Frontal cortex (tissue), 4 donors: ENCODE data around the gene ASB2. TPM values are rescaled to one million over a fixed set of nuclear protein-coding genes. Genes with fewer than 3 reads are reported as not detected.

Source experiments
- DNase-seq, 2 donors: peaks; one replicate each; pipeline ENCODE4 v3.0.0; 2012; ENCODE audit warnings: low spot score in 2 of 2
- FAIRE-seq: peaks from 2 replicates; lab custom pipeline; 2012; peaks lifted over from hg19 to GRCh38; lab: Jason Lieb, UNC
- small RNA-seq: library from RNA; depleted of rRNA; stranded (forward); fragments of <200 nt; gene quantifications from one replicate; pipeline ENCODE3, GENCODE V24; 2014
- total RNA-seq: library from RNA; depleted of rRNA; stranded (reverse); fragments of >200 nt; gene quantifications from one replicate; pipeline ENCODE4 v1.2.3, GENCODE V29; 2014
- donor health status: control.
- donor health status: control.
- donor health status: control.

Gene ASB2
- total RNA-seq, 1 donor from 2014 or later: under 0.01 TPM

DNA sequence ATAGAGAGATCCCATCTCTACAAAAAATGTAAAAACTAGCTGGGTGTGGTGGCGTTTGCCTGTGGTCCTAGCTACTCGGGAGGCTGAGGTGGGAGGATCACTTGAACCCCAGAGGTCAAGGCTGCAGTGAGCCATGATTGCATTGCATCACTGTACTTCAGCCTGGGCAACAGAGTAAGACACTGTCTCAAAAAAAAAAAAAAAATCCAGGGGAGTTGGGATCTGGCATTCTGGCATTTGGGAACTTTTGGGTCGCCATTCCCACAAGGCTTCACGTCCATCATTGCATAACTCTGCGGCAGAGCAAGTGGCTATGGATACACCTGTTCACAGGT is 83.9 kb downstream of the ASB2 start:
- no peak for DNase-seq
- FAIRE-seq: no peak

GRCh38 chr14:93891756-93892504 is 84.4 kb downstream of the ASB2 start:
- FAIRE-seq: no peak
- no peak for DNase-seq

GRCh38 chr14:93889739-93890483 is 86.5 kb downstream of the ASB2 start:
- FAIRE-seq (no peak), DNase-seq (no peak)

DNA sequence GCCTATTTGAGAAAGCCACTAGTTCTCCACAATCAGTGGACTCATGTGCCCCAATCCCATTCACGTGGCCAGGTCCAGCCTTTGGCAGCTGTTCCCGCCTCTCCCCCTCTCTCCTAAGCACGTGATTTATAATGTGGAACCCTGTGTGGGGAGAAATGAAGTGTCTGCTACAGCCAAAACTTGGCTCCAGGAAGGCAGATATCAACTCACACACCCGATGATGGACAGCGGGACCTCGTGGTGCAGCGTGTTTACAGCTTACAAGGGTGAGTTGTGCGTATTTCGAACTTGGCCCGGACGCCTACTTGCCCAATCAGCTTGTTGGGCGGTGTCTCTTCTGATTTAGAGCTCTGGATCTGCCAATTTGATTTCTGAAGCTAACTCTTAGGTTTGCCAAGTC is 87.4 kb downstream of the ASB2 start:
- FAIRE-seq (no peak), DNase-seq (no peak)

DNA sequence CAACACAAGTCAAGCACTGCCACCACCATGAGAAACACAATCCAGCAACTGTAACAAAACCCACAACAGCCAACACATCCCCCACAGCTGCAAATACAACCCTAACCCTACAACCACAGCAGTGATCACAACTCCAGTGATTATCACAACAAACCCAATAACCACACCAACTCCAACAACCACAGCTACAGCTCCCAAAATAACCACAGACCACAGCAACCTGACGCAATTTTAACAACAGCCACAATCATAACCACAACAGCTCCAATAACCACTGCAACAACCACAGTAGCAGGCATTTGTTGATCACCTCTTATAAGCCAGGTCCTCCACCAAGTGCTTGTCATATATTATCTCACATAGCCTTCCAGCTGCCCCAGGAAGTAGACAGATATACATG is 91.4 kb downstream of the ASB2 start:
- FAIRE-seq (no peak), DNase-seq (no peak)

Small RNAs within 50 kb of the gene (small RNA-seq; reads per million reads assigned to genes)
- not detected for gene MIR4506

Other genes starting within 250 kb of the ASB2 start
- under 0.01 TPM for gene PRIMA1, start 188.1 kb downstream of the ASB2 start, total RNA-seq
- gene FAM181A, start 49.2 kb downstream of the ASB2 start, total RNA-seq: 2.4 TPM
- not detected for gene CCDC197, start 20.7 kb upstream of the ASB2 start, total RNA-seq
- gene OTUB2, start 49.8 kb upstream of the ASB2 start, total RNA-seq: 4.9 TPM
- gene DDX24, start 104.6 kb upstream of the ASB2 start, total RNA-seq: 112 TPM
- 7.3 TPM for gene IFI27L1, start 104.7 kb upstream of the ASB2 start, total RNA-seq
- gene IFI27, start 134.2 kb upstream of the ASB2 start, total RNA-seq: 9.0 TPM
- gene IFI27L2, start 153.0 kb upstream of the ASB2 start, total RNA-seq: 17.9 TPM
- gene PPP4R4, start 197.8 kb upstream of the ASB2 start, total RNA-seq: 1.6 TPM